ENCODE results near the gene GRM4.

The GRM4 gene

DNA sequence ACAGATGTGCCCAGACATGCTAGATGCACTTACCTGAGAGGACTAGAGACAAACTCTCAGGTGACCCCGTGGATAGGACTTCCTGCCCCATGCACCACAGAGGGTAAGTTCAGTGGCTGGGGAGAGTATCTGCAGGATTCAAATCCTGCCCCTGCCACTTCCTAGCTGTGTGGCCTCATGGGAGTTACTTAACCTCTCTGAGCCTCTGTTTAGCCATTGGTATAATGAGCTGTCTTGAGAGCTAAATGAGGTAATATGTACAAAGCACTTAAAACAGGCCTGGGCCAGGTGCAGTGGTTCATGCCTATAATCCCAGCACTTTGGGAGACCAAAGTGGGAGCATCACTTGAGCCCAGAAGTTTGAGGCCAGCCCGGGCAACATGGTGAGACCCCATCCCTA, 59.3 kb downstream of the GRM4 start:
- DNase-seq (ENCODE audit: low read depth in 1 of 2, low spot score in 1 of 2): no peak

DNA sequence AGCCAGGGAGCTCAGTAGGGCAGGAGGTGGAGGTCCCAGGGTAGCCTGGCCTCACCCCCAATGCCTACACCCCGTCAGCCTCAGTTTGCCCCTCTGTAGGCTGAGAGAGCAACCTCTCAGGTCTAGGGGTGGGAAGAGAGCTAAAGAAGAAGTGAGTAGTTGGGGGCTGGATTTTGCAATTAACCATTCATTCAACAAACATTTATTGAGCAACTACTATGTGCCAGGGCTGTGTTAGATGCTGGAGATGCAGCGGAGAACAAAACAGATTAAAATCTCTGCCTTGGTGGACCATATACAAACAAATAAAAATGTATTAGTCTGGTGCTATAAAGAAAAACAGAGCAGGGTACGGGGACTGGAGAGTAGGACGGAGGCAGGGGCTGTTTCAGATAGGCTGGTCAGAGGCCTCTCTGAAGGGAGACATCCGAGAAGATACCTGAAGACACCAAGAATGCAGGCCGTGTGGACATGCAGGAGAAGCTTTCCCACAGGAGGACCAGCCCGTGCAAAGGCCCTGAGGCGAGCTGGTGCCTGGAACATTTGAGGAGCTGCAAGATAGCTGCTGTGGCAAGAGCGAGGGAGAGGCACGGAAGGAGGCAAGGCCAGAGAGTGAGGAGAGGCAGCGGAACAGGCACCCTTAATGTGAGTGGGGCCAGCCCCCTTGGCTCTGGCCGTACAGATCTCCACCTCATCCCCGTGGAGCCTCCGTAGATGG, 60.3 kb downstream of the GRM4 start:
- DNase-seq (ENCODE audit: low read depth in 1 of 2, low spot score in 1 of 2): no peak

GRCh38 chr6:34084591-34085290, 61.1 kb downstream of the GRM4 start:
- DNase-seq (ENCODE audit: low read depth in 1 of 2, low spot score in 1 of 2): no peak

DNA sequence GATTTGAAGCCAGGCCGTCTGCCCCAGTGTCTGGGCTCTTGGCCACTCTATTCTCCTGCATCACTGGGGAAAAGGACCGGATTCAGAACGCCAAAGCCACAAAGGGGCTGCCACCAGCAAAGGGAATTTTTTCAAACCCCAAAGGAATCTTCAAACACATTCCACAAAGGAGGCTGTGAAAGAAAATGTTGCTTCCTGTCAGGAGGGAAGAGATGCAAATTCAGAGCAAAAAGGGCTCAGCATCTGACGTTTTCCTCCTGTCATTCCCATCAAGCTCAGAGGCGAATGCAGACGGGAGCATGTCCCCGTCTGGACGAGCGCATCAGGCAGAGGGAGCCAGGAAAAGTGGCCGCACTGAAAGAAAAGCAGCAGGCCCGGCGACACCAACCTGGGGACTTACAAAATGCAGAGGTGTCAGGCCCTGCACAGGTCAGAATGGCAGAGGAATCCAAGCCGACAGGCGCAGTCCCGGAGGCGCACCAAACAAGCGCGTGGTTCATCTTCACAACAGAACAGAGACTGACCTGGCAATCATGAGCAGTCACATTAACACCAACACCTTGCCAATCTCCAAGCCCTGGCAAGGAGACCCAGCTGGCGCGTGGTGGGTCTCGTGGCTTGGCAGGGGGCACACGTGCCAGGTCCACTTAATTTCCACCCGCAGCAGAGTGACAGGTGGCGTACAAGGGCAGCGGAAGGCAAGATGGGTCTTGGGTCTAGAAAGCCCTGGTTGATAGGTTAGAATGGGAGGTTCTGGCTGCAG, 62.8 kb downstream of the GRM4 start:
- no peak for DNase-seq (ENCODE audit: low read depth in 1 of 2, low spot score in 1 of 2)

DNA sequence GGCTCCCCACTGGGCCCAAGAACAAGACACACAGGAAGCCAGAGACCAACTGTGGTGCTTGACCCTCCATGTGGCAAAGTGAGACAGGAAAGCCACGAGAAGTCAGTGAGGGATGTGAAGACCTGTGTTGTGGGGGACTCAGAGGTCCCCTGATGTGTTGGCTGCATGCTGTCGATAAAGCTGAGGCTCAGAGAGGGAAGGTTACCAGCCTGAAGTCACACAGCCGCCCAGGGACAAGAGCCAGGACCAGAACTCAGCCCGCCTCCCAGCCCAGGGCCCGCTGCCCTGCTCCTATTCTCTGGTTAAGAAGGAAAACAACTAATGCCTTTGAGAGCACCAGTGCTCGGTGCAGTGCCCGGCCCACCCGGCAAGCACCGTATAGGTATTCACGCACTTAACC, 63.5 kb downstream of the GRM4 start:
- DNase-seq (ENCODE audit: low read depth in 1 of 2, low spot score in 1 of 2): no peak

DNA sequence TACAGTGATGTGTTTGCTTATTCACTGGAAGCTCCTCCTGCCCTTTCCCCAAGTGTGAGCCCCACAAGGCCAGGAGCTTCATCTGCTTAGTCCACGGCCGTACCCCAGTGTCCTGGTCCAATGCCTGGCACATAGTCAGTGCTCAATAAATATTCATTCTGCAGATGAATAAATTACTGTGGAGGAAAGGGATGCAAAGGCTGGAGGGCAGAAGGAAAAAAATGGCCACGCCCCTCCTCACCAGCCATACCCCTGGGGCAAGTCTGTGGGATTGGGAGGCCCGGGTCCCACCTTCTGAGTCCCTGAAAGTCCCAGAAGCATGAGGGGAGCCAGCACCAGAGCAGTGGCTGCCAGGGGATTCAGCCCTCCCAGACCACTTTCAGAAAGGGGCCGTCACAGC, 65.5 kb downstream of the GRM4 start:
- DNase-seq (ENCODE audit: low read depth in 1 of 2, low spot score in 1 of 2): no peak

DNA sequence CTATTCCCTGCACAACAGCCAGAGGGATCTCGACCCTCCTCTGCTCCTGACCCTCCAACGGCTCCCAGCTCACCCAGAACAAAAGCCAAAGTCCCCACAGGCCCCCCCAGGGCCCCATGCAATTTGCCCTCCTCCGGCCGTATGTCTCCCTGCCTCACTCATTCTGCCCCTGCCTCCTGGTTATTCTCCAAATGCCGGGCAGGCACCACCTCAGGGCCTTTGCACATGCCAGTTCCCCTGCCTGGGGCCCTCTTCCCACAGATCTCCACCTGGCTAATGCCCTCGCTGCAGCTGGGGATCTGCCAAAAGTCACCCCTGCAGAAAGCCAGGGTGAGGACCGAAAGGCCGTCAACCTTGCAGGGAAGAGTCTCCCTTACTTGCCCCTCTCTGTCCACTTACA, 66.0 kb downstream of the GRM4 start:
- no peak for DNase-seq (ENCODE audit: low read depth in 1 of 2, low spot score in 1 of 2)

DNA sequence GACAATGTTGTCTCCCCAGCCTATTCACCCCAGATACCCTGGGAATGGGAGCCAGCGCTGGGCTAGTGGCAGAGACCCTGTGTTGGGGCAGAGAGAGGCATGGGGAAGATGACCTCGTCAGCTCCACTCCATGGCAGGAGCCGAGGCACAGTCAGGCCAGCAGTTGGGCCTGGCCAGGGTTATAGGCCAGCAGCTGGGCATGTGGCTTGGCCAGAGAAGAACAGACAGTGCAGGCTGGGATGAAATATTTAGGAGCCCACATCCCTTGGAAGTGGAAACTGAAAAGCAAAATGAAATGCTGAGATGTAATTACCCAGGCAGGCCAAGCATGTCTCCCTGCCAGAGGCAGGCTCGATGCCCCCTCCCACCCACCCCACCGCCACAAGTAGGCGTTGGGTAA, 70.0 kb downstream of the GRM4 start:
- no peak for DNase-seq (ENCODE audit: low read depth in 1 of 2, low spot score in 1 of 2)

GRCh38 chr6:34074064-34074742, 71.7 kb downstream of the GRM4 start:
- DNase-seq (ENCODE audit: low read depth in 1 of 2, low spot score in 1 of 2): no peak

DNA sequence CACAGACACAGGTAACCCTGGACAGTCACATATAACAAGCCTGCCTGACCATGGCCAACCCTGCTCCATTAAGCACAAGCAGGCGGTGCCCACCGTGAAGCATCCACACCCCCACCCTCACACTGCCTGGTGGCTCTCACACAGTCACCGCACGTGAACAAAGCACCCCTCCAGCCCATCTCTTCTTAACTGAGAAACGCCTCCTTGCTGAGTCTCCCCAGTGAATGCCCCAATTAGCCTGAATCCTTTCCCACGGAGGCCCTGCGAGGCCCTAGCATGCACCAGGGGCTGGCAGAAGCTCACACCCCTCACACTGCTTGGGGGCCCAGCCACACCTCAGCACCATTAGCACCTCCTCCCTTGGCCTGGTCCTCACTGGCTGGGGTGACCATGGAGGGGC, 72.3 kb downstream of the GRM4 start:
- no peak for DNase-seq (ENCODE audit: low read depth in 1 of 2, low spot score in 1 of 2)

- no peak for DNase-seq (ENCODE audit: low read depth in 1 of 2, low spot score in 1 of 2)
Measured at GRCh38 chr6:34072727-34073126, 73.2 kb downstream of the GRM4 start.

DNA sequence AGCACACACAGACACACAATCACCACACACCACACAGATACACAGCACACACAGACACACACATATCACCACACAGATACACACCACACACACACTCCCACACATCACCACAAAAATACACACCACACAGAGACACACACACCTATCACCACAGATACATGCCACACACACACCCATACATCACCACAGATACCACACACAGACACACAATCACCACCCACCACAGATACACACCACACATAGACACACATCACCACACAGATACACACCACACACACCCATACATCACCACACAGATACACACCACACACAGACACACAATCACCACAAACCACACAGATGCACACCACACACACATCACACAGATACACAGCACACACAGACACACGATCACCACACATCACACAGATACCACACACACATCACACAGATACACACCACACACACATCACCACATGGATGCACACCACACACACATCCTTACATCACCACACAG, 74.0 kb downstream of the GRM4 start:
- DNase-seq (ENCODE audit: low read depth in 1 of 2, low spot score in 1 of 2): no peak

GRCh38 chr6:34071136-34071883, 74.6 kb downstream of the GRM4 start:
- DNase-seq (ENCODE audit: low read depth in 1 of 2, low spot score in 1 of 2): no peak

- DNase-seq (ENCODE audit: low read depth in 1 of 2, low spot score in 1 of 2): no peak
Measured at GRCh38 chr6:34070315-34071135, 75.4 kb downstream of the GRM4 start.

DNA sequence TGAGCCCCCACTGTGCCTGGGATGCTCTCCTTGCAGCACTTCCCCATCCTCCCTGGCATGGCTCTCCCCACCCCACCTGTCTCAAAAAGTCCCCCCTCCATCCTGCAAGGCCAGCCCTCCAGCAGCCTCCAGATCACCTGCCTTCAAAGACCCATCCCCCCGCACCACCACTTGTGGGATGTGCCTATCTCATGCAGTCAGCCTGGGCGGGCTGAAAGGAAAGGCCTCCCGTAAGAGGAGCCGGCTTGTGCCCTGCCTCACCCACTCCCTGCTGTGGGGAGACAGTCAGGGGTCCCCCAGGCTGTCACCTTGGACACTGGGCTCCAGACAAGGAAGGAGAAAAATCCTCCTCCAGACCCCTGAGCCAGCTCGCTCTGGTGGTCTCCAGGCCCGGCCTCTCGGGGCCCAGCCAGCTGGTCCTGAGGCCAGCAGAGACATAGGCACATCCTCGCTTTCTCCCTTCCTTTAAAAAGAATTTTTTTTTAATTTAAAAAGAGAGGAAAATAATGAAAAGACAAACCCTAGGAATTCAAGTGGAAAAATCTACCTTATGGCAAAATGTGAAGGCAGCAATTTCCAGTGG, 77.3 kb downstream of the GRM4 start:
- no peak for DNase-seq (ENCODE audit: low read depth in 1 of 2, low spot score in 1 of 2)

- no peak for DNase-seq (ENCODE audit: low read depth in 1 of 2, low spot score in 1 of 2)
Measured at GRCh38 chr6:34067814-34068213, 78.1 kb downstream of the GRM4 start.

DNA sequence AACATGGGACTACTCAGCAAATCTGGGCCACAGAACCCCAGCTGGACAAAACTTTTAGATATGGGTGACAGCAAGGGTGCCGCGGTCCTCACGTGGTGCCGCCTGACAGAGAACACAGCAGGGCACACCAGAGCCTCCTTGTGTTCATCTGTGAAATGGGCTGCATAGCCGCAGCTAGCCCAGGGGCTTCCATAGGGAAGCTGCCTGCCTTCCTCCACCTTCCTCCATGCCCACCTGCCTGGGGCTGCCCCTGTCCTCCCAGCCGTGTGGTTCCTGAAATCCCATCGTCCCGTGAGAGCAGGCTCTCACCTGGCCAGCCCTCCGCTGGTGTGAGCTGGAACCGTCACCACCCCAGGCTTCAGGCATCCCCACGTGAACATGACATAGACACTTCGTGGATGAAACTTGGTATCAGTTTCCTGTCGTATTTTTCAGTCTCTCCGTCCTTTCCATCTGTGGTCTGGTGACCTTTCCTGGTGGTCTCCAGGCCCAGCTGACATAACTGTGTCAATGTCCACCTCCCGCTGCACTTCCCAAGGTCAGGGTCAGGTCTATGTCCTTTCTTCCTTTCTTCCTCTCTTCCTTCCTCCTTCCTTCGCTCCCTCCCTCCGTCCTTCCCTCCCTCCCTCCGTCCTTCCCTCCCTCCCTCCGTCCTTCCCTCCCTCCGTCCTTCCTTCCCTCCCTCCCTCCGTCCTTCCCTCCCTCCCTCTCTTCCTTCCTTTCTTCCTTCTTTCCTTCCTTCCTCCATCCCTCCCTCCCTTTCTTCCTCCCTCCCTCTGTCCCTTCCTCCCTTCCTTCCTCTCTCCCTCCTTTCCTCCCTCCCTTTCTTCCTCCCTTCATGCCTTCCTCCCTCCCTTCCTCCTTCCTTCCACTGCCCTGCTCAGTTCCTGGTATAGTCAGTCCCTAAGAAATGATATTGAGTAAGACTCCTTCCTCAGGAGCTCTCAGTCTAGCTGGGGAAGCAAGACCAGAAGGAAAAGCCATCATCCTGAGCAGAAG, 78.8 kb downstream of the GRM4 start:
- no peak for DNase-seq (ENCODE audit: low read depth in 1 of 2, low spot score in 1 of 2)

GRCh38 chr6:34066218-34066571, 79.7 kb downstream of the GRM4 start:
- DNase-seq (ENCODE audit: low read depth in 1 of 2, low spot score in 1 of 2): no peak
